ENCODE measurements around the gene CLK1. TPM values are rescaled to one million over a fixed set of nuclear protein-coding genes. Genes with fewer than 3 reads are reported as not detected.

Gene CLK1
- total and polyA plus RNA-seq, 2 of the 13 experiments (the other 11 are each of a cell fraction or from before 2014, with no cell fraction given), result 66.6 to 101 TPM

DNA sequence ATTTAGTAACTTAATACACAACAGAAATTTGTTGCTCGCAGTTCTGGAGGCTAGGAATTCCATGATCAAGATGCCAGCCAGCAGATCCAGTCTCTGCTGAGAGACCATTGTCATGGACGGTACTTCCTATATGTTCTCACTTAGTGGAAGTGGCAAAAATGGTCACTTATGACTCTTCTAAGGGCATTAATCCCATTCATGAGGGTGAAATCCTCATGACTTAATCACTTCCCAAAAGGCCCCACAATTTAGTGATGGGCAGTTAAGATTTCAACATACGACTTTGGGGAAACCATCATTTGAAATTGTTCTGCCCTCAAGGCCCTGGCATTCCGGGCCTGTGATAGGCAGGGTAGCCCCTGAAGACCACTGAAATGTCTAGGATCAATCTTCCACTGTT is 29.8 kb downstream of the CLK1 start:
- no peak overlapping the region for H3K4me2 ChIP-seq (ENCODE audit: low read depth, low read length)
- no TSS peak for BruUV-seq (replicated peaks)
- WGBS (ENCODE audit: low lambda C conversion rate), result 67% methylated on average over 4 of the region's 4 CpGs

DNA sequence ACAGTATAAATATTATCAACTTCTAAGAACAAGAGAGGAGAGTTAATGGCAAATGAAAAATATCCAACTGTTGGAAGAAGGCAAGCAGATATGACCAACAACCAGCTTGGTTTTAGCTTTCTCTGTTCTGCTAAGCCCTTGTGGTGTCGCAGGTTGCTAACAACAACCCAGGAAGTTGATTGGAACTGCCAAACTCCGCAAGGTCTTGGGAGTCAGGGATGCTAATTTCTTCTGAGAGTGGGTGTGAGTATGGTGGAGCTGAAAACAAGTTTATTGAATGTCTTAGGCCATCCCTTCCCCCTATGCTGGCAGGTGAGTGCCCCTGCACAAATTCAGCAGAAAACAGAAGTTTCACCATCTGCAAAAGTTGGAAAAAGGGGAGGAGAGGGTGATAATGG is 35.2 kb downstream of the CLK1 start:
- H3K9me3 ChIP-seq (ENCODE audit: low read length), result no peaks in the 10 kb centered on the region
- H3K4me3 ChIP-seq (replicated peaks in 1 of 3; ENCODE audit: insufficient read depth in 1 of 3, low read depth in 2 of 3, low read length in 3 of 3), result no peak overlapping the region
- H3K4me1 ChIP-seq (ENCODE audit: insufficient read depth, low read length), result no peaks in the 10 kb centered on the region
- H3K4me2 ChIP-seq (ENCODE audit: low read depth, low read length), result no peak overlapping the region
- no peaks in the 10 kb centered on the region for H3K36me3 ChIP-seq (replicated peaks in 1 of 2; ENCODE audit: control insufficient read depth in 1 of 2, insufficient read depth in 2 of 2, low read length in 2 of 2)
- H3K9ac ChIP-seq (ENCODE audit: insufficient read depth, low read depth, low read length), result no peak overlapping the region
- no peaks in the 10 kb centered on the region for H3K27me3 ChIP-seq (ENCODE audit: control insufficient read depth in 1 of 2, insufficient read depth in 2 of 2, low read length in 2 of 2)
- no peak for FAIRE-seq
- no TSS peak for BruUV-seq (replicated peaks)
- DNase-seq (ENCODE audit: low spot score), result no peak
- no peak overlapping the region for H3K27ac ChIP-seq (ENCODE audit: extremely low read length, insufficient read depth, low read length)
- in situ Hi-C loops (cut with HindIII; ENCODE audit: extremely low pct_ligation_motif_present, low pct_unique_long_range_greater_than_20kb) (no loop called here), intact Hi-C loops (cut with micrococcal nuclease; ENCODE audit: unreplicated experiment) (loop anchor here (5.0 kb wide), 1 partner anchor 33 kb away; the partner anchor contains the start of gene CLK1)
- H3K79me2 ChIP-seq (ENCODE audit: insufficient read depth, low read length), result no peaks in the 10 kb centered on the region
- H4K20me1 ChIP-seq (ENCODE audit: insufficient read depth, low read length), result no peaks in the 10 kb centered on the region
- 95% methylated on average over 2 of the region's 2 CpGs for WGBS (ENCODE audit: low lambda C conversion rate)
- CTCF ChIA-PET (ENCODE audit: low intra/inter-chr PET ratio, low total read pairs), result no interaction called here
- H2AFZ ChIP-seq (ENCODE audit: low read length), result no peak overlapping the region
- no peak for TF ChIP-seq TEAD2 (CRISPR knock-in tag; IDR thresholded peaks at IDR 0.05)
- TF ChIP-seq MZF1 (CRISPR knock-in tag; IDR thresholded peaks at IDR 0.05; ENCODE audit: borderline replicate concordance), result no peak
- TF ChIP-seq DMAP1 (CRISPR knock-in tag; IDR thresholded peaks at IDR 0.05), result no peak
- TF ChIP-seq HIVEP1 (CRISPR knock-in tag; IDR thresholded peaks at IDR 0.05), result no peak
- no peak for TF ChIP-seq ZNF225 (CRISPR knock-in tag; IDR thresholded peaks at IDR 0.05)
- TF ChIP-seq, protein P1, sequence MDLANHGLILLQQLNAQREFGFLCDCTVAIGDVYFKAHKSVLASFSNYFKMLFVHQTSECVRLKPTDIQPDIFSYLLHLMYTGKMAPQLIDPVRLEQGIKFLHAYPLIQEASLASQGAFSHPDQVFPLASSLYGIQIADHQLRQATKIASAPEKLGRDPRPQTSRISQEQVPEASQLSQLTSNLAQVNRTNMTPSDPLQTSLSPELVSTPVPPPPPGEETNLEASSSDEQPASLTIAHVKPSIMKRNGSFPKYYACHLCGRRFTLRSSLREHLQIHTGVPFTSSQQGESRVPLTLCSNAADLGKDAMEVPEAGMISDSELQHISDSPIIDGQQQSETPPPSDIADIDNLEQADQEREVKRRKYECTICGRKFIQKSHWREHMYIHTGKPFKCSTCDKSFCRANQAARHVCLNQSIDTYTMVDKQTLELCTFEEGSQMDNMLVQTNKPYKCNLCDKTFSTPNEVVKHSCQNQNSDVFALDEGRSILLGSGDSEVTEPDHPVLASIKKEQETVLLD (CRISPR knock-in tag; IDR thresholded peaks at IDR 0.05; ENCODE audit: low read depth), result no peak
- TF ChIP-seq PRPF4 (IDR thresholded peaks at IDR 0.05; ENCODE audit: low read depth, low read length, poor library complexity, severe bottlenecking), result no peak
- no peak for TF ChIP-seq FOXM1 (CRISPR knock-in tag; IDR thresholded peaks at IDR 0.05)
- TF ChIP-seq, protein P2, sequence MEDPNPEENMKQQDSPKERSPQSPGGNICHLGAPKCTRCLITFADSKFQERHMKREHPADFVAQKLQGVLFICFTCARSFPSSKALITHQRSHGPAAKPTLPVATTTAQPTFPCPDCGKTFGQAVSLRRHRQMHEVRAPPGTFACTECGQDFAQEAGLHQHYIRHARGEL (CRISPR knock-in tag; IDR thresholded peaks at IDR 0.05), result no peak
- no peak for TF ChIP-seq HMG20B (CRISPR knock-in tag; conservative IDR thresholded peaks at IDR 0.05)
- no peak for TF ChIP-seq JARID2 (CRISPR knock-in tag; IDR thresholded peaks at IDR 0.05; ENCODE audit: insufficient replicate concordance)
- TF ChIP-seq ZNF670 (CRISPR knock-in tag; IDR thresholded peaks at IDR 0.05; ENCODE audit: borderline replicate concordance), result no peak
- TF ChIP-seq ZNF232 (CRISPR knock-in tag; IDR thresholded peaks at IDR 0.05; ENCODE audit: borderline replicate concordance), result no peak
- no peak for TF ChIP-seq ZFAT (CRISPR knock-in tag; conservative IDR thresholded peaks at IDR 0.05)
- TF ChIP-seq TSC22D2 (CRISPR knock-in tag; IDR thresholded peaks at IDR 0.05; ENCODE audit: borderline replicate concordance), result no peak
- POLR2A ChIA-PET, result interaction anchor here (1.9 to 4.3 kb wide), 3 partner anchors 11 to 35 kb away, joined by 4 to 15 read pairs (median 14); partner anchors contain the start of gene CLK1
- peak; percentile 8 for ATAC-seq

More for the DNA sequence above, 29.8 kb downstream of the CLK1 start:
- Histone ChIP-seq H3K36me3 (replicated peaks in 1 of 2; ENCODE audit: control insufficient read depth in 1 of 2, insufficient read depth in 2 of 2, low read length in 2 of 2) (no peaks in the 10 kb centered on the region), H3K4me1 (ENCODE audit: insufficient read depth, low read length) (no peaks in the 10 kb centered on the region), H4K20me1 (ENCODE audit: insufficient read depth, low read length) (no peaks in the 10 kb centered on the region), H3K27ac (ENCODE audit: extremely low read length, insufficient read depth, low read length) (no peak overlapping the region), H3K27me3 (ENCODE audit: control insufficient read depth in 1 of 2, insufficient read depth in 2 of 2, low read length in 2 of 2) (no peaks in the 10 kb centered on the region), H2AFZ (ENCODE audit: low read length) (no peak overlapping the region), H3K79me2 (ENCODE audit: insufficient read depth, low read length) (no peaks in the 10 kb centered on the region), H3K9me3 (ENCODE audit: low read length) (peaks cover 10% of the 10 kb centered on the region), H3K9ac (ENCODE audit: insufficient read depth, low read depth, low read length) (no peak overlapping the region), H3K4me3 (replicated peaks in 1 of 3; ENCODE audit: insufficient read depth in 1 of 3, low read depth in 2 of 3, low read length in 3 of 3) (no peak overlapping the region)
- no peak for TF ChIP-seq TEAD3 (CRISPR knock-in tag; optimal IDR thresholded peaks at IDR 0.05; ENCODE audit: borderline replicate concordance)
- no peak for TF ChIP-seq RAD51 (IDR thresholded peaks at IDR 0.05; ENCODE audit: borderline replicate concordance)
- TF ChIP-seq RBM39 (IDR thresholded peaks at IDR 0.05; ENCODE audit: low read depth, low read length, poor library complexity, severe bottlenecking), result no peak
- no peak for TF ChIP-seq ZNF136 (CRISPR knock-in tag; IDR thresholded peaks at IDR 0.05; ENCODE audit: low read depth)
- TF ChIP-seq KDM5B (CRISPR knock-in tag; IDR thresholded peaks at IDR 0.05; ENCODE audit: borderline replicate concordance), result no peak
- TF ChIP-seq ZNF589 (CRISPR knock-in tag; conservative IDR thresholded peaks at IDR 0.05), result no peak
- no peak for DNase-seq (ENCODE audit: low spot score)
- ATAC-seq, result no peak
- ChIA-PET POLR2A (no interaction called here), CTCF (ENCODE audit: low intra/inter-chr PET ratio, low total read pairs) (no interaction called here)
- peak; percentile 32 for FAIRE-seq
- in situ Hi-C loops (cut with HindIII; ENCODE audit: extremely low pct_ligation_motif_present, low pct_unique_long_range_greater_than_20kb) (no loop called here), intact Hi-C loops (cut with micrococcal nuclease; ENCODE audit: unreplicated experiment) (no loop called here)
